Adrenal gland (tissue), 5 donors: ENCODE data around the gene DNAJC1.

ENCODE experiments used
- POLR2A ChIP-seq, 2 donors: fragments of 450-650 bp; IDR thresholded peaks; one replicate each; pipeline ENCODE4 v1.6.1; 2017; ENCODE audit warnings: antibody characterized with exemption in 2 of 2, mild to moderate bottlenecking in 2 of 2, moderate library complexity in 1 of 2
- TF ChIP-seq, protein P1 (sequence below), 6 experiments: fragments of 450-650 bp in 4 of 6; fragments of 200-600 bp in 2 of 6; sonication (generic) in 1 of 6; IDR thresholded peaks; 1 replicate in 5 of 6; 2 replicates in 1 of 6; pipeline versions ENCODE4 v1.5.1 to v1.8.0; 2016 to 2021; ENCODE audit warnings: antibody characterized with exemption in 6 of 6, mild to moderate bottlenecking in 2 of 6, moderate library complexity in 1 of 6
- donor health status: DM: no; HTN: no; CAD: no.

DNA sequence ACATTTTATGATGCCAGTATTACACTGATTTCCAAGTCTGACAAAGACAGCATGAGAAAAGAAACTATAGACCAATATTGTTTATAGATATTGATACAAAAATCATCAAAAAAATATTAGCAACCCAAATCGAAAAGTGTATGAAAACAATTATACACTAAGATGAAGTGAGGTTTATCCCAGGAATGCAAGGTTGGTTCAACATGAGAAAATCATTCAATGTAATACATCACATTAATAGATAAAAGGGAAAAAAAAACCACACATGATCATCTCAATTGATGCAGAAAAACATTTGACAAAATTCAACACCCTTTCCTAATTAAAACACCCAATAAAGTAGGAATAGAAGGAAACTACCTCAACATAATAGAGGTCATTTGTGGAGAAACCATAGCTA lies 153.9 kb downstream of the DNAJC1 start:
- no peak for TF ChIP-seq POLR2A (IDR thresholded peaks at IDR 0.05)
- TF ChIP-seq, protein P1, sequence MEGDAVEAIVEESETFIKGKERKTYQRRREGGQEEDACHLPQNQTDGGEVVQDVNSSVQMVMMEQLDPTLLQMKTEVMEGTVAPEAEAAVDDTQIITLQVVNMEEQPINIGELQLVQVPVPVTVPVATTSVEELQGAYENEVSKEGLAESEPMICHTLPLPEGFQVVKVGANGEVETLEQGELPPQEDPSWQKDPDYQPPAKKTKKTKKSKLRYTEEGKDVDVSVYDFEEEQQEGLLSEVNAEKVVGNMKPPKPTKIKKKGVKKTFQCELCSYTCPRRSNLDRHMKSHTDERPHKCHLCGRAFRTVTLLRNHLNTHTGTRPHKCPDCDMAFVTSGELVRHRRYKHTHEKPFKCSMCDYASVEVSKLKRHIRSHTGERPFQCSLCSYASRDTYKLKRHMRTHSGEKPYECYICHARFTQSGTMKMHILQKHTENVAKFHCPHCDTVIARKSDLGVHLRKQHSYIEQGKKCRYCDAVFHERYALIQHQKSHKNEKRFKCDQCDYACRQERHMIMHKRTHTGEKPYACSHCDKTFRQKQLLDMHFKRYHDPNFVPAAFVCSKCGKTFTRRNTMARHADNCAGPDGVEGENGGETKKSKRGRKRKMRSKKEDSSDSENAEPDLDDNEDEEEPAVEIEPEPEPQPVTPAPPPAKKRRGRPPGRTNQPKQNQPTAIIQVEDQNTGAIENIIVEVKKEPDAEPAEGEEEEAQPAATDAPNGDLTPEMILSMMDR (IDR thresholded peaks at IDR 0.05): no peak
